Calu3 (cell line): ENCODE results near the gene LLGL2. TPM values are rescaled to one million over a fixed set of nuclear protein-coding genes. Genes with fewer than 3 reads are reported as not detected.

Experiments
- BruUV-seq: library from RNA; stranded (reverse); fragments of 400-500 nt; replicated peaks from 2 replicates; lab custom pipeline; 2021; lab: Mats Ljungman, UMichigan
- CTCF ChIA-PET: fragments of 300-600 bp; sonication (Branson Sonifier 250); formaldehyde crosslinking; loops from one replicate; lab custom pipeline; 2022; ENCODE audit warnings: antibody characterized with exemption; lab: Charles Lee
- DNase-seq: peaks from one replicate; pipeline ENCODE4 v3.0.0; 2022
- H3K27ac Mint-ChIP-seq: one replicate; pipeline ENCODE4 v1.8.0; 2022; ENCODE audit warnings: mixed read lengths; ENCODE audit not compliant: unreplicated experiment
- H3K27me3 Mint-ChIP-seq: one replicate; pipeline ENCODE4 v1.8.0; 2022; ENCODE audit warnings: mixed read lengths; ENCODE audit not compliant: unreplicated experiment
- H3K36me3 Mint-ChIP-seq: one replicate; pipeline ENCODE4 v1.8.0; 2022; ENCODE audit warnings: mild to moderate bottlenecking, moderate library complexity, mixed read lengths; ENCODE audit not compliant: insufficient read depth, unreplicated experiment
- H3K4me1 Mint-ChIP-seq: one replicate; pipeline ENCODE4 v1.8.0; 2022; ENCODE audit warnings: mild to moderate bottlenecking, low read depth, mixed read lengths; ENCODE audit not compliant: unreplicated experiment
- H3K4me3 Mint-ChIP-seq: one replicate; pipeline ENCODE4 v1.8.0; 2022; ENCODE audit warnings: mild to moderate bottlenecking, low read depth, moderate library complexity, mixed read lengths; ENCODE audit not compliant: unreplicated experiment
- H3K9me3 Mint-ChIP-seq: one replicate; pipeline ENCODE4 v1.8.0; 2022; ENCODE audit warnings: low read depth, mixed read lengths; ENCODE audit not compliant: unreplicated experiment
- intact Hi-C: fragments of 100-400 bp; cut with micrococcal nuclease; formaldehyde crosslinking; loops from one replicate; pipeline ENCODE4 v1.10.0; 2022; ENCODE audit not compliant: unreplicated experiment
- microRNA-seq: library from miRNA; unstranded; fragments of <30 nt; microRNA quantifications from one replicate; pipeline ENCODE4 v1.2.0, GENCODE V29; 2022
- total RNA-seq: library from RNA; stranded (reverse); gene quantifications from 2 replicates; pipeline ENCODE4 v1.2.3, GENCODE V29; 2022
- TF ChIP-seq, protein P1 (sequence below): fragments of 200-600 bp; IDR thresholded peaks from one replicate; pipeline ENCODE4 v1.8.0; 2022; ENCODE audit warnings: antibody characterized with exemption; ENCODE audit not compliant: unreplicated experiment

Gene LLGL2
- total RNA-seq, 1 experiment from 2014 or later: 208 TPM

DNA sequence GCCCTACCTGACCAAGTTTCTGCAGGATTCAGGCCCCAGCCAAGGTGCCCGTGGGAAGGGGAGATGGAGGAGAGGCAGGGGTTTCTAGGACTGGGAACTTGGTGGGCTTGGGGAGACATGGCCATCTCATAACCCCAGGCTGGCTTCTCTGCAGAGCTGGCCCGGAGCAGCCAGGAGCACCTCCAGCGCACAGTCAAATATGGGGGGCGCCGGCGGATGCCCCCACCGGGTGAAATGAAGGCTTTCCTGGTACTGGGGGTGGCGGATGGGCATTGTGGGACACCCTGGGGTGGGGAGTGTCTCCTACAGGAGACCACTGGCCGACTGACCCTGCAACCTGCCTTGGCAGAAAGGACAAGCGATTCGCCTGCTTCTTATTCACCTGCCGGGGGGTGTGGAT lies 98.5 kb downstream of the LLGL2 start:
- Mint-ChIP-seq H3K4me1 (peaks cover 13% of the 10 kb centered on the region), H3K9me3 (no peaks in the 10 kb centered on the region), H3K27me3 (no peaks in the 10 kb centered on the region), H3K36me3 (peaks cover 55% of the 10 kb centered on the region), H3K27ac (no peak overlapping the region), H3K4me3 (no peak overlapping the region)
- no peak for DNase-seq
- TF ChIP-seq, protein P1, sequence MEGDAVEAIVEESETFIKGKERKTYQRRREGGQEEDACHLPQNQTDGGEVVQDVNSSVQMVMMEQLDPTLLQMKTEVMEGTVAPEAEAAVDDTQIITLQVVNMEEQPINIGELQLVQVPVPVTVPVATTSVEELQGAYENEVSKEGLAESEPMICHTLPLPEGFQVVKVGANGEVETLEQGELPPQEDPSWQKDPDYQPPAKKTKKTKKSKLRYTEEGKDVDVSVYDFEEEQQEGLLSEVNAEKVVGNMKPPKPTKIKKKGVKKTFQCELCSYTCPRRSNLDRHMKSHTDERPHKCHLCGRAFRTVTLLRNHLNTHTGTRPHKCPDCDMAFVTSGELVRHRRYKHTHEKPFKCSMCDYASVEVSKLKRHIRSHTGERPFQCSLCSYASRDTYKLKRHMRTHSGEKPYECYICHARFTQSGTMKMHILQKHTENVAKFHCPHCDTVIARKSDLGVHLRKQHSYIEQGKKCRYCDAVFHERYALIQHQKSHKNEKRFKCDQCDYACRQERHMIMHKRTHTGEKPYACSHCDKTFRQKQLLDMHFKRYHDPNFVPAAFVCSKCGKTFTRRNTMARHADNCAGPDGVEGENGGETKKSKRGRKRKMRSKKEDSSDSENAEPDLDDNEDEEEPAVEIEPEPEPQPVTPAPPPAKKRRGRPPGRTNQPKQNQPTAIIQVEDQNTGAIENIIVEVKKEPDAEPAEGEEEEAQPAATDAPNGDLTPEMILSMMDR: no peak
- intact Hi-C loops: no loop called here
- BruUV-seq: no TSS peak
- CTCF ChIA-PET: interaction anchor here (1.0 to 1.5 kb wide), 3 partner anchors 9 to 30 kb away, joined by 3 to 6 read pairs (median 4); partner anchors contain the start of gene SMIM5

Small RNA genes lying within 50 kb of the gene (microRNA-seq; reads per million reads assigned to microRNA genes)
- 2.5 reads per million for gene MIR6785

Other genes with a start within 250 kb of the LLGL2 start
- 26.7 and 26.8 TPM in 2 replicates for gene SLC25A19, start 236.3 kb upstream of the LLGL2 start, total RNA-seq
- gene GRB2, start 120.0 kb upstream of the LLGL2 start, total RNA-seq: 79.7 and 99.9 TPM in 2 replicates
- gene TMEM94, start 69.1 kb upstream of the LLGL2 start, total RNA-seq: 55.0 and 63.4 TPM in 2 replicates
- gene CASKIN2, start 10.2 kb upstream of the LLGL2 start, total RNA-seq: 30.0 and 30.4 TPM in 2 replicates
- gene TSEN54, start 9.2 kb upstream of the LLGL2 start, total RNA-seq: 52.1 and 55.4 TPM in 2 replicates
- 58.4 and 78.6 TPM in 2 replicates for gene MYO15B, start 62.1 kb downstream of the LLGL2 start, total RNA-seq
- 1.9 and 3.5 TPM in 2 replicates for gene SMIM5, start 107.7 kb downstream of the LLGL2 start, total RNA-seq
- gene RECQL5, start 141.5 kb downstream of the LLGL2 start, total RNA-seq: 71.3 and 87.3 TPM in 2 replicates
- gene SAP30BP, start 141.6 kb downstream of the LLGL2 start, total RNA-seq: 96.4 and 98.4 TPM in 2 replicates
- gene ITGB4, start 195.8 kb downstream of the LLGL2 start, total RNA-seq: 253 and 301 TPM in 2 replicates
- gene GALK1, start 239.5 kb downstream of the LLGL2 start, total RNA-seq: 20.4 and 20.5 TPM in 2 replicates